H1 (cell line): ENCODE measurements around the gene SLC25A12. TPM values are rescaled to one million over a fixed set of nuclear protein-coding genes. Genes with fewer than 3 reads are reported as not detected.

Experiments used
- CTCF ChIA-PET: fragments of 300-600 bp; sonication (Branson Sonifier 250); formaldehyde crosslinking; loops from one replicate; lab custom pipeline; 2021; ENCODE audit not compliant: partially characterized antibody; lab: Charles Lee
- POLR2A ChIA-PET: fragments of 300-600 bp; sonication (Branson Sonifier 250); formaldehyde crosslinking; loops from one replicate; lab custom pipeline; 2021; ENCODE audit warnings: inconsistent platforms; ENCODE audit not compliant: partially characterized antibody; lab: Charles Lee
- DNase-seq, 2 experiments: peaks; one replicate each; pipeline versions ENCODE4 v3.0.0 to v3.0.0-alpha.2; 2010 to 2022; ENCODE audit warnings: low spot score in 2 of 2, low read depth in 1 of 2, mixed read lengths in 1 of 2
- FAIRE-seq: peaks from 2 replicates; lab custom pipeline; 2011; peaks lifted over from hg19 to GRCh38; lab: Jason Lieb, UNC
- H2AFZ ChIP-seq: 2 replicates; pipeline ENCODE4 v1.8.1; 2012; ENCODE audit warnings: low read length, inconsistent platforms
- H2AK5ac ChIP-seq: 2 replicates; pipeline ENCODE4 v1.6.1; 2013; ENCODE audit warnings: low read depth, low read length
- H2BK120ac ChIP-seq: replicated peaks from 2 replicates; pipeline ENCODE3; 2013; ENCODE audit warnings: low read depth, low read length, inconsistent platforms
- H2BK12ac ChIP-seq: 2 replicates; pipeline ENCODE4 v1.6.1; 2013; ENCODE audit warnings: low read depth, low read length
- H2BK15ac ChIP-seq: 2 replicates; pipeline ENCODE4 v1.6.1; 2013; ENCODE audit warnings: low read length
- H2BK20ac ChIP-seq: 2 replicates; pipeline ENCODE4 v1.6.1; 2013; ENCODE audit warnings: low read length
- H2BK5ac ChIP-seq: 2 replicates; pipeline ENCODE4 v1.6.1; 2013; ENCODE audit warnings: low read depth, low read length
- H3K14ac ChIP-seq: 2 replicates; pipeline ENCODE4 v1.6.1; 2013; ENCODE audit warnings: inconsistent platforms; ENCODE audit not compliant: insufficient read length
- H3K18ac ChIP-seq: 2 replicates; pipeline ENCODE4 v1.6.1; 2013; ENCODE audit warnings: low read length; ENCODE audit errors: extremely low read depth
- H3K23ac ChIP-seq: 2 replicates; pipeline ENCODE4 v1.6.1; 2013; ENCODE audit warnings: inconsistent platforms; ENCODE audit not compliant: insufficient read length
- H3K23me2 ChIP-seq: 2 replicates; pipeline ENCODE4 v1.6.1; 2013; ENCODE audit warnings: low read depth, low read length
- H3K27ac ChIP-seq: 2 replicates; pipeline ENCODE4 v1.6.1; 2011; ENCODE audit warnings: low read depth, low read length, inconsistent platforms
- H3K27me3 ChIP-seq, 4 experiments: replicated peaks in 1 of 4; 1 replicate in 1 of 4; 2 replicates in 3 of 4; pipeline versions ENCODE4 v1.6.1 to v1.8.1; 2011 to 2013; ENCODE audit warnings: low read length in 3 of 4, mild to moderate bottlenecking in 3 of 4, inconsistent platforms in 2 of 4, mixed read lengths in 2 of 4, moderate library complexity in 1 of 4; ENCODE audit not compliant: control insufficient read depth in 3 of 4, insufficient read depth in 3 of 4; ENCODE audit errors: extremely low read depth in 1 of 4
- H3K36me3 ChIP-seq, 4 experiments: 2 replicates each; pipeline versions ENCODE4 v1.6.1 to v1.8.1; 2011 to 2013; ENCODE audit warnings: mild to moderate bottlenecking in 4 of 4, low read length in 3 of 4, moderate library complexity in 2 of 4, control low read depth in 1 of 4, inconsistent platforms in 1 of 4; ENCODE audit not compliant: insufficient read depth in 4 of 4, control insufficient read depth in 2 of 4
- H3K4ac ChIP-seq: replicated peaks from 2 replicates; pipeline ENCODE3; 2013; ENCODE audit warnings: low read length, low read depth, mixed read lengths, inconsistent platforms; ENCODE audit not compliant: insufficient read length
- H3K4me1 ChIP-seq, 4 experiments: replicated peaks in 1 of 4; 1 replicate in 1 of 4; 2 replicates in 3 of 4; pipeline versions ENCODE4 v1.6.1 to v1.8.1; 2011 to 2013; ENCODE audit warnings: low read length in 3 of 4, inconsistent platforms in 2 of 4, mixed read lengths in 1 of 4; ENCODE audit not compliant: insufficient read depth in 4 of 4, control insufficient read depth in 3 of 4
- H3K4me2 ChIP-seq, 2 experiments: 2 replicates each; pipeline versions ENCODE4 v1.6.1 to v1.8.1; 2011 to 2013; ENCODE audit warnings: low read depth in 2 of 2, low read length in 2 of 2, control low read depth in 1 of 2, inconsistent platforms in 1 of 2, mild to moderate bottlenecking in 1 of 2; ENCODE audit not compliant: insufficient read depth in 1 of 2
- H3K4me3 ChIP-seq, 4 experiments: fragments of 200-600, 300-600 bp in 1 of 4; sonication (generic), shearing (Covaris generic), sonication (Bioruptor Twin) in 1 of 4; 2 replicates each; pipeline versions ENCODE4 v1.5.1 to v1.8.1; 2011 to 2016; ENCODE audit warnings: low read length in 4 of 4, low read depth in 3 of 4, control low read depth in 2 of 4, inconsistent platforms in 2 of 4, mild to moderate bottlenecking in 2 of 4, mixed read lengths in 1 of 4, moderate library complexity in 1 of 4; ENCODE audit not compliant: insufficient read depth in 2 of 4; ENCODE audit errors: extremely low read depth in 1 of 4
- H3K56ac ChIP-seq: replicated peaks from 2 replicates; pipeline ENCODE3; 2013; ENCODE audit warnings: low read depth, mild to moderate bottlenecking, mixed read lengths, low read length, inconsistent platforms; ENCODE audit not compliant: insufficient read length
- H3K79me1 ChIP-seq: 2 replicates; pipeline ENCODE4 v1.6.1; 2013; ENCODE audit warnings: low read depth, low read length, control low read depth
- H3K79me2 ChIP-seq, 2 experiments: 2 replicates each; pipeline versions ENCODE4 v1.6.1 to v1.8.1; 2012 to 2013; ENCODE audit warnings: low read length in 2 of 2, mild to moderate bottlenecking in 2 of 2, inconsistent platforms in 1 of 2; ENCODE audit not compliant: insufficient read depth in 2 of 2, control insufficient read depth in 1 of 2
- H3K9ac ChIP-seq, 4 experiments: replicated peaks in 1 of 4; 1 replicate in 1 of 4; 2 replicates in 3 of 4; pipeline versions ENCODE4 v1.6.1 to v1.8.1; 2011 to 2013; ENCODE audit warnings: low read depth in 3 of 4, low read length in 3 of 4, control low read depth in 2 of 4, mild to moderate bottlenecking in 2 of 4, moderate library complexity in 2 of 4, inconsistent platforms in 1 of 4; ENCODE audit errors: extremely low read depth in 1 of 4
- H3K9me3 ChIP-seq, 2 experiments: 2 replicates each; pipeline versions ENCODE4 v1.6.1 to v1.8.1; 2012 to 2013; ENCODE audit warnings: mild to moderate bottlenecking in 2 of 2, moderate library complexity in 2 of 2, control low read depth in 1 of 2, inconsistent platforms in 1 of 2, low read depth in 1 of 2, low read length in 1 of 2, mixed read lengths in 1 of 2; ENCODE audit not compliant: insufficient read depth in 2 of 2
- H4K20me1 ChIP-seq, 2 experiments: replicated peaks in 1 of 2; 2 replicates each; pipeline versions ENCODE3 to v1.8.1; 2011 to 2013; ENCODE audit warnings: inconsistent platforms in 2 of 2, low read length in 2 of 2, mild to moderate bottlenecking in 1 of 2; ENCODE audit not compliant: insufficient read depth in 2 of 2, control insufficient read depth in 1 of 2
- H4K5ac ChIP-seq: 2 replicates; pipeline ENCODE4 v1.6.1; 2013; ENCODE audit warnings: low read length, low read depth, mixed read lengths, inconsistent platforms; ENCODE audit not compliant: insufficient read length
- H4K8ac ChIP-seq: 2 replicates; pipeline ENCODE4 v1.8.0; 2013; ENCODE audit warnings: mild to moderate bottlenecking, moderate library complexity, low read length, inconsistent platforms; ENCODE audit not compliant: insufficient read depth; ENCODE audit errors: extremely low read depth
- H4K91ac ChIP-seq: replicated peaks from 2 replicates; pipeline ENCODE3; 2013; ENCODE audit warnings: low read length, mixed read lengths, inconsistent platforms; ENCODE audit not compliant: insufficient read length
- ATF3 ChIP-seq: IDR thresholded peaks from 2 replicates; pipeline ENCODE4 v1.6.1; 2011; ENCODE audit warnings: low read depth, mild to moderate bottlenecking, low read length; ENCODE audit not compliant: insufficient read depth
- CHD1 ChIP-seq: IDR thresholded peaks from 2 replicates; pipeline ENCODE4 v1.6.1; 2012; ENCODE audit warnings: low read depth, low read length, improper control_type of control experiment
- CREB1 ChIP-seq: IDR thresholded peaks from 2 replicates; pipeline ENCODE4 v1.6.1; 2012; ENCODE audit warnings: inconsistent platforms
- HDAC2 ChIP-seq, 2 experiments: fragments of 300-600 bp in 1 of 2; sonication (generic) in 1 of 2; IDR thresholded peaks; 2 replicates each; pipeline ENCODE4 v1.6.1; 2011 to 2012; ENCODE audit warnings: low read depth in 2 of 2, low read length in 2 of 2, mild to moderate bottlenecking in 2 of 2, moderate library complexity in 2 of 2, borderline replicate concordance in 1 of 2, inconsistent platforms in 1 of 2
- JUND ChIP-seq: IDR thresholded peaks from 2 replicates; pipeline ENCODE4 v1.6.1; 2011; ENCODE audit warnings: mild to moderate bottlenecking, improper control_type of control experiment, low read length
- NANOG ChIP-seq: IDR thresholded peaks from 2 replicates; pipeline ENCODE4 v1.6.1; 2011; ENCODE audit warnings: low read length, low read depth, mild to moderate bottlenecking, inconsistent platforms; ENCODE audit not compliant: insufficient read depth, poor library complexity, severe bottlenecking
- SIRT6 ChIP-seq: IDR thresholded peaks from one replicate; pipeline ENCODE4 v1.7.1; 2012; ENCODE audit warnings: low read length, inconsistent platforms
- SIX5 ChIP-seq: IDR thresholded peaks from 2 replicates; pipeline ENCODE4 v1.6.1; 2011; ENCODE audit warnings: mild to moderate bottlenecking, low read depth, low read length
- SP2 ChIP-seq: IDR thresholded peaks from 2 replicates; pipeline ENCODE4 v1.6.1; 2012; ENCODE audit warnings: mild to moderate bottlenecking, low read length, inconsistent platforms
- TEAD4 ChIP-seq: IDR thresholded peaks from 2 replicates; pipeline ENCODE4 v1.6.1; 2012; ENCODE audit warnings: low read depth, low read length, inconsistent platforms, mixed read lengths
- USF2 ChIP-seq: IDR thresholded peaks from 2 replicates; pipeline ENCODE4 v1.6.1; 2011; ENCODE audit warnings: low read length, improper control_type of control experiment
- WGBS, 2 experiments: shearing (Covaris generic) in 1 of 2; methylation state at CpG; one replicate each; pipeline versions ENCODE4 v1.1.6 to v1.1.7; 2013 to 2015; ENCODE audit warnings: low lambda C conversion rate in 2 of 2, mixed read lengths in 2 of 2, inconsistent platforms in 1 of 2, low coverage in 1 of 2, missing lambda C conversion rate in 1 of 2; ENCODE audit not compliant: insufficient replicate concordance in 2 of 2, insufficient coverage in 1 of 2, insufficient read length in 1 of 2; ENCODE audit errors: extremely low coverage in 1 of 2, missing lambda C conversion rate in 1 of 2; 5-methylcytosine and 5-hydroxymethylcytosine counted together
- polyA plus RNA-seq, 7 experiments: library from polyadenylated mRNA; depleted of rRNA in 3 of 7; stranded (reverse) in 5 of 7; unstranded in 2 of 7; fragments of >200 nt in 5 of 7; fragments of 200-250 nt in 2 of 7; gene quantifications; 1 replicate in 5 of 7; 2 replicates in 1 of 7; 4 replicates in 1 of 7; pipeline versions ENCODE4 v1.2.1 to v1.2.3, GENCODE V29; 2011 to 2013; ENCODE audit warnings: missing spikeins in 2 of 7, mixed read lengths in 2 of 7
- total RNA-seq: library from RNA; stranded (reverse); fragmentation: NEBNext Ultra II Directional; extraction: Animal tissue kit (Norgen Biotek cat#: 25700); gene quantifications from 2 replicates; pipeline ENCODE4 v1.2.1, GENCODE V29; 2021

SLC25A12 gene
- total and polyA plus RNA-seq, 2 of the 8 experiments (the other 6 are each of a cell fraction or from before 2014, with no cell fraction given): 7.7 to 10.2 TPM

GRCh38 chr2:171810422-171811244, 83.4 kb downstream of the SLC25A12 start:
- 95% methylated on average over 5 of the region's 5 CpGs; no CpG with 5 or more reads in 1 of the 2 experiments for WGBS, 2 experiments
- no peak overlapping the region for H3K27ac ChIP-seq
- no peaks in the 10 kb centered on the region for H3K9me3 ChIP-seq
- no peak overlapping the region for H2BK5ac ChIP-seq
- no peak for DNase-seq
- H3K79me1 ChIP-seq: no peaks in the 10 kb centered on the region
- no peak overlapping the region for H3K14ac ChIP-seq
- H2AFZ ChIP-seq: no peak overlapping the region
- H3K23me2 ChIP-seq: no peaks in the 10 kb centered on the region
- no peak overlapping the region for H3K4me2 ChIP-seq
- H3K27me3 ChIP-seq: no peaks in the 10 kb centered on the region
- H3K9ac ChIP-seq: no peak overlapping the region
- no peak overlapping the region for H2BK12ac ChIP-seq
- no peaks in the 10 kb centered on the region for H3K36me3 ChIP-seq
- H3K79me2 ChIP-seq: no peaks in the 10 kb centered on the region
- H3K4ac ChIP-seq: no peak overlapping the region
- H2AK5ac ChIP-seq: no peak overlapping the region
- H3K4me3 ChIP-seq: no peak overlapping the region
- H4K20me1 ChIP-seq: no peaks in the 10 kb centered on the region
- H4K5ac ChIP-seq: no peak overlapping the region
- no peak overlapping the region for H3K23ac ChIP-seq
- CTCF ChIA-PET: interaction anchor here (0.6 to 2.8 kb wide), 10 partner anchors 14 to 296 kb away, joined by 3 to 9 read pairs (median 3); no protein-coding TSS in a partner anchor
- POLR2A ChIA-PET: no interaction called here
- H2BK20ac ChIP-seq: no peak overlapping the region
- no peak overlapping the region for H2BK120ac ChIP-seq
- no peak for FAIRE-seq
- no peak overlapping the region for H2BK15ac ChIP-seq
- no peak overlapping the region for H3K18ac ChIP-seq
- H3K56ac ChIP-seq: no peak overlapping the region
- H4K8ac ChIP-seq: no peak overlapping the region
- H4K91ac ChIP-seq: no peak overlapping the region
- no peaks in the 10 kb centered on the region for H3K4me1 ChIP-seq
- TF ChIP-seq JUND (no peak), SP2 (no peak), CHD1 (no peak), HDAC2 (IDR thresholded peaks at IDR 0.05; ENCODE audit: borderline replicate concordance in 1 of 2, low read depth in 2 of 2, low read length in 2 of 2) (no peak), USF2 (no peak), SIX5 (no peak), CREB1 (no peak), SIRT6 (no peak), TEAD4 (no peak), ATF3 (no peak), NANOG (no peak)
